Measurements from ENCODE around the gene CASP3. TPM values are rescaled to one million over a fixed set of nuclear protein-coding genes. Genes with fewer than 3 reads are reported as not detected.

Gene CASP3
- total and polyA plus RNA-seq, 9 of the 15 experiments (the other 6 are each of a cell fraction or from before 2014, with no cell fraction given), result 17.6 to 40.1 (median 31.8) TPM

GRCh38 chr4:184684491-184685189 lies 35.4 kb upstream of the CASP3 start (continued):
- TF ChIP-seq E2F1 (CRISPR knock-in tag; IDR thresholded peaks at IDR 0.05), result no peak
- peak; percentile 90 for TF ChIP-seq FOXJ2 (tag; IDR thresholded peaks at IDR 0.05)
- TF ChIP-seq MIER1 (IDR thresholded peaks at IDR 0.05; ENCODE audit: low read depth), result no peak
- TF ChIP-seq, protein P1, sequence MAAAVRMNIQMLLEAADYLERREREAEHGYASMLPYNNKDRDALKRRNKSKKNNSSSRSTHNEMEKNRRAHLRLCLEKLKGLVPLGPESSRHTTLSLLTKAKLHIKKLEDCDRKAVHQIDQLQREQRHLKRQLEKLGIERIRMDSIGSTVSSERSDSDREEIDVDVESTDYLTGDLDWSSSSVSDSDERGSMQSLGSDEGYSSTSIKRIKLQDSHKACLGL (CRISPR knock-in tag; IDR thresholded peaks at IDR 0.05; ENCODE audit: borderline replicate concordance, poor library complexity, severe bottlenecking), result no peak
- TF ChIP-seq, protein P2, sequence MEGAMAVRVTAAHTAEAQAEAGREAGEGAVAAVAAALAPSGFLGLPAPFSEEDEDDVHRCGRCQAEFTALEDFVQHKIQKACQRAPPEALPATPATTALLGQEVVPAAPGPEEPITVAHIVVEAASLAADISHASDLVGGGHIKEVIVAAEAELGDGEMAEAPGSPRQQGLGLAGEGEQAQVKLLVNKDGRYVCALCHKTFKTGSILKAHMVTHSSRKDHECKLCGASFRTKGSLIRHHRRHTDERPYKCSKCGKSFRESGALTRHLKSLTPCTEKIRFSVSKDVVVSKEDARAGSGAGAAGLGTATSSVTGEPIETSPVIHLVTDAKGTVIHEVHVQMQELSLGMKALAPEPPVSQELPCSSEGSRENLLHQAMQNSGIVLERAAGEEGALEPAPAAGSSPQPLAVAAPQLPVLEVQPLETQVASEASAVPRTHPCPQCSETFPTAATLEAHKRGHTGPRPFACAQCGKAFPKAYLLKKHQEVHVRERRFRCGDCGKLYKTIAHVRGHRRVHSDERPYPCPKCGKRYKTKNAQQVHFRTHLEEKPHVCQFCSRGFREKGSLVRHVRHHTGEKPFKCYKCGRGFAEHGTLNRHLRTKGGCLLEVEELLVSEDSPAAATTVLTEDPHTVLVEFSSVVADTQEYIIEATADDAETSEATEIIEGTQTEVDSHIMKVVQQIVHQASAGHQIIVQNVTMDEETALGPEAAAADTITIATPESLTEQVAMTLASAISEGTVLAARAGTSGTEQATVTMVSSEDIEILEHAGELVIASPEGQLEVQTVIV (CRISPR knock-in tag; IDR thresholded peaks at IDR 0.05; ENCODE audit: borderline replicate concordance), result no peak
- TF ChIP-seq ETV5 (CRISPR knock-in tag; IDR thresholded peaks at IDR 0.05; ENCODE audit: low read depth), result peak; percentile 80
- TF ChIP-seq ARHGAP35 (IDR thresholded peaks at IDR 0.05; ENCODE audit: partially characterized antibody), result no peak
- TF ChIP-seq ZNF324 (CRISPR knock-in tag; IDR thresholded peaks at IDR 0.05), result no peak
- TF ChIP-seq KDM5B (IDR thresholded peaks at IDR 0.05; ENCODE audit: insufficient replicate concordance, low read depth, low read length), result no peak
- TF ChIP-seq GTF2B (IDR thresholded peaks at IDR 0.05; ENCODE audit: extremely low read depth, insufficient read length), result no peak
